C4-2B (cell line): Measurements from ENCODE around the gene BMP7.

ENCODE experiments used
- CTCF ChIP-seq: fragments of 450-650 bp; conservative IDR thresholded peaks from 2 replicates; pipeline ENCODE4 v1.5.1; 2017; ENCODE audit warnings: mild to moderate bottlenecking
- ZFX ChIP-seq: fragments of 450-650 bp; IDR thresholded peaks from 2 replicates; pipeline ENCODE4 v1.6.1; 2017

- TF ChIP-seq CTCF, result no peak
- no peak for TF ChIP-seq ZFX
Observed at GRCh38 chr20:57236813-57237584, 29.4 kb downstream of the BMP7 start.
